ENCODE data around the gene YAF2.

GRCh38 chr12:42221726-42222125 lies 16.3 kb downstream of the YAF2 start:
- TF ChIP-seq CTCF (IDR thresholded peaks at IDR 0.05; ENCODE audit: low read depth, low read length, poor library complexity, severe bottlenecking) (no peak), EZH2phosphoT487 (IDR thresholded peaks at IDR 0.05; ENCODE audit: borderline replicate concordance, low read length) (no peak)
